ENCODE results near the gene EFEMP2. TPM values are rescaled to one million over a fixed set of nuclear protein-coding genes. Genes with fewer than 3 reads are reported as not detected.

EFEMP2 gene
- total and polyA plus RNA-seq, 2 donors (not counting 3 experiments of a cell fraction or from before 2014, with no cell fraction given): 81.7 to 207 TPM

DNA sequence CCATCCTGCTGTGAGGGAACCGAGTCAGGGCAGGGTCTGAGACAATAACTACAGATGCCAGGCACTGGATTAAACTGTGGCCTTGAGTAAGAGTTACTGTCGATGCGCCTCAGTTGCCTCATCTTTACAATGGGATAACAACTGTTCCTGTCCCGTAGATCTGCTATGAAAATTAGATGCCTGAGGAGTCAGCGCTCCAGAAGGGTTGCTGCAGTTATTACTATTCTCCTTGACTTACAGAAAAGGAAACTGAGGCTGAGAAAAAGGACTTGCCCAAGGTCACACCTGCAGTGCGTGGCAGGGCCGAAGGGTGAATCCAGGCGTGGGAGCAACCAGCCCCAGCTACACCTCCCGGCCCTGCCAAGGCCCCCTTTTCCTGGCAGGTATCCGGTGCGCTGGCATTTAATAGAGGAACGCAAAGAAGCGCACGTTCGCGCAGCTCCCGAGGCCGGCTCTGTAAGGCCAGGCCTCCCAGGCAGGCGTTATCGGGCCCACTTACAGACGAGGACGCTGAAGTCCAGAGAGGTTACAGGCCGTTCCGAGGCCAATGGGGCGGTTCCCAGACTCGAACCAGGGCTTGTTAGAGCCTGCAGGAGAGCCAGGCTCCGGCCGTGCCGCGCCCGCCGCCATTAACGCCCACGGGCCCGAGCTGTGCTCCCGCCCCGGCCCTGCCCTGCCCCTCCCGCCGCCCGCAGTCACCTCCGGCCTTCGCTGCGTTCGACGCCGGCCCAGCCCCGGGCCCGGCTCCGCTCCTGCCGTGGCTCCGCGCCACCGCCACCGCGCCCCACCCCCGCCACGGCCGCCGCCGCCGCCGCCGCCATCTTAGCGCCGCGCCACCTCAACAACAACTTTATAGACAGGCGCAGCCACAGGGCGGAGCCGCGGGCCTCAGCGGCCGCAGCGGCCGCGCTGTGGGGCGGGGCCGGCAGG lies 45.9 kb upstream of the EFEMP2 start, which contains the start of gene C11orf68:
Gene C11orf68, minus strand, starts transcription at position 852 of the 930 bp plus-strand sequence. Its CDS starts 31 bp downstream, at position 821.
- Histone ChIP-seq H3K4me3 (replicated peaks in 1 of 3; ENCODE audit: insufficient read depth in 1 of 3, low read depth in 1 of 3, low read length in 3 of 3) (peak within 1 kb of the TSS; percentile 70 to 90 (median 71)), H3K4me1 (ENCODE audit: control insufficient read depth, extremely low read depth, insufficient read depth, low read length) (peaks cover 49% of the 10 kb centered on the region), H3K9me1 (replicated peaks; ENCODE audit: control insufficient read depth, extremely low read depth, insufficient read depth, low read length) (no peaks in the 10 kb centered on the region), H3K79me2 (ENCODE audit: control insufficient read depth, insufficient read depth, low read length) (peaks cover 37% of the 10 kb centered on the region), H3K9me3 (replicated peaks; ENCODE audit: control insufficient read depth, insufficient read depth, low read length) (no peaks in the 10 kb centered on the region), H3K27ac (ENCODE audit: insufficient read depth, low read depth, low read length) (peak within 1 kb of the TSS; percentile 92), H3K27me3 (ENCODE audit: control insufficient read depth in 2 of 2, insufficient read depth in 2 of 2, low read length in 2 of 2) (no peaks in the 10 kb centered on the region), H4K20me1 (replicated peaks; ENCODE audit: control insufficient read depth, extremely low read depth, insufficient read depth, low read length) (no peaks in the 10 kb centered on the region), H3K36me3 (ENCODE audit: control insufficient read depth in 2 of 2, extremely low read depth in 1 of 2, insufficient read depth in 2 of 2, low read length in 2 of 2) (peaks cover 6 to 9% of the 10 kb centered on the region in 2 experiments), H3K4me2 (ENCODE audit: insufficient read depth, low read length) (peak within 1 kb of the TSS; percentile 79), H3K9ac (replicated peaks; ENCODE audit: extremely low read depth, insufficient read depth, low read length) (peak within 1 kb of the TSS; percentile 92), H2AFZ (ENCODE audit: low read depth, low read length) (peak within 1 kb of the TSS; percentile 77)
- DNase-seq (ENCODE audit: low read depth, low spot score) (peak; percentile 48), FAIRE-seq (peak; percentile 33)
- dilution Hi-C loops (cut with MboI; ENCODE audit: extremely low pct_ligation_motif_present, low sequenced_read_pairs) (no loop called here), intact Hi-C loops (cut with micrococcal nuclease) (loop anchor here (1.0 to 5.0 kb wide), 5 partner anchors 30 to 134 kb away; partner anchors contain the start of genes BANF1, EIF1AD, FIBP and SART1)
- no TSS peak for BruUV-seq (replicated peaks)
- CTCF ChIA-PET: interaction anchor here (0.9 to 4.9 kb wide), 2 partner anchors 28 to 34 kb away, joined by 4 to 73 read pairs; partner anchors contain the start of genes CCDC85B and FIBP
- POLR2A ChIA-PET: interaction anchor here (0.9 to 2.1 kb wide), 4 partner anchors 17 to 59 kb away, joined by 3 to 7 read pairs (median 5); partner anchors contain the start of genes CCDC85B and FOSL1
- TF ChIP-seq POLR2AphosphoS5 (IDR thresholded peaks at IDR 0.05; ENCODE audit: insufficient read depth, low read depth, low read length) (peak; percentile 48), MYC (IDR thresholded peaks at IDR 0.05; ENCODE audit: low read depth, low read length) (no peak), POLR2A (IDR thresholded peaks at IDR 0.05; ENCODE audit: low read depth, low read length) (peak; percentile 63), FOS (IDR thresholded peaks at IDR 0.05; ENCODE audit: borderline replicate concordance, insufficient read depth, low read length) (no peak)
